Activated CD4-positive, alpha-beta memory T cell treated with anti-CD3 and anti-CD28 coated beads, Interleukin-2, amount 10 ng/mL, durations not matched to agents 7 days and 5 days (primary cell): Measurements from ENCODE around the gene LYPD8. TPM values are rescaled to one million over a fixed set of nuclear protein-coding genes. Genes with fewer than 3 reads are reported as not detected.

Experiments
- CTCF ChIA-PET: fragments of 350-600 bp; sonication (Branson Sonifier 250); formaldehyde crosslinking; loops from one replicate; lab custom pipeline; 2021; ENCODE audit warnings: antibody characterized with exemption, inconsistent platforms; lab: Charles Lee
- POLR2A ChIA-PET: fragments of 350-600 bp; sonication (Branson Sonifier 250); formaldehyde crosslinking; loops from one replicate; lab custom pipeline; 2021; ENCODE audit warnings: antibody characterized with exemption; lab: Charles Lee
- DNase-seq: peaks from one replicate; pipeline ENCODE4 v3.0.0-alpha.2; 2020
- H3K27ac Mint-ChIP-seq: one replicate; pipeline ENCODE4 v1.8.0; 2021; ENCODE audit warnings: mild to moderate bottlenecking, mixed read lengths
- H3K27me3 Mint-ChIP-seq: one replicate; pipeline ENCODE4 v1.8.0; 2021; ENCODE audit warnings: mixed read lengths
- H3K36me3 Mint-ChIP-seq: one replicate; pipeline ENCODE4 v1.8.0; 2021; ENCODE audit warnings: low read depth, mixed read lengths
- H3K4me1 Mint-ChIP-seq: one replicate; pipeline ENCODE4 v1.8.0; 2021; ENCODE audit warnings: mixed read lengths
- H3K4me3 Mint-ChIP-seq: one replicate; pipeline ENCODE4 v1.8.0; 2021; ENCODE audit warnings: mild to moderate bottlenecking, mixed read lengths
- H3K9me3 Mint-ChIP-seq: one replicate; pipeline ENCODE4 v1.8.0; 2021; ENCODE audit warnings: mixed read lengths
- total RNA-seq, 2 experiments: library from RNA; stranded (reverse); gene quantifications; one replicate each; pipeline ENCODE4 v1.2.3, GENCODE V29; 2021

The LYPD8 gene
- total RNA-seq, 2 experiments from 2014 or later: not detected

GRCh38 chr1:248710305-248710900 is 45.2 kb downstream of the LYPD8 start:
- ChIA-PET CTCF (no interaction called here), POLR2A (no interaction called here)
- H3K27ac Mint-ChIP-seq: no peak overlapping the region
- peaks cover 7% of the 10 kb centered on the region for H3K27me3 Mint-ChIP-seq
- H3K9me3 Mint-ChIP-seq: peaks cover 9% of the 10 kb centered on the region
- H3K4me1 Mint-ChIP-seq: no peaks in the 10 kb centered on the region
- no peak for DNase-seq
- H3K36me3 Mint-ChIP-seq: no peaks in the 10 kb centered on the region
- no peak overlapping the region for H3K4me3 Mint-ChIP-seq

DNA sequence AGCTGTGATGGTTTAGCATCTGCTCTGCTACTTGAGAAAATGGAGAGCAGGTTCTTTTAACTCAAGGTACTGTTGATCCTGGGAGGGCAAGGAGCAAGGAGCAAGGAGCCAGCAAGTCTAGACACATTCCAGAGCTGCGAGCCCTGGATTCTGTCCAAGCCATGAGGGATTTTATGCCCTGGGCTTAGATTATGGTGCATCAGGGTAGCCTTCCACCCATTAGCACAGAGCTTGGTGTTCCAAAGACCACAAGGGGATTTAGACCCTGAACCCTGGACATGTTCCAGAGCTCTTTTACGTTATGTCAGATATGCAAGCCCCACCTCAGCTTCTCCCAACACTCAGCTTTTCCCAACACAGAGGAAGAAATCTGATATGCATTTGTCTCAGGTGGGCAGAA is 51.0 kb downstream of the LYPD8 start:
- H3K9me3 Mint-ChIP-seq: no peaks in the 10 kb centered on the region

DNA sequence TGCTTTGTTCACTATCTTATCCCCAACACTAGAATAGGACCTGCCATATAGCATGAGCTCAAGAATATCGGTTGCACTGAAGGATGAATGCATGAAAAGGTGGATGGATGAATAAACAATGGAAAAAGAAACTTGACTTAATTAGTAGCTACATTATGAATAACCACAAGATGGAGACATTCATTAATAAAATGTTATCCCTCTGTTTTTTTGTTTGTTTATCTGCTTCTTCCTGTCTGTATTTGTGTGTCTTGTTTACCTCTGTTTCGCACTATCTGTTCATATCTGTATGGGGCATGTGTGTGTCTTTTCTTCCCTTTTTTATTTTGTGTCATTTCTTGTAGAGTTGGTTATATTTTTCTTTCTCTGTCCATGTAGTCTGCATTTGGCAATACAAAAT is 51.9 kb downstream of the LYPD8 start:
- Mint-ChIP-seq H3K4me1 (no peaks in the 10 kb centered on the region), H3K36me3 (no peaks in the 10 kb centered on the region), H3K27me3 (peaks cover 7% of the 10 kb centered on the region), H3K27ac (no peak overlapping the region), H3K4me3 (no peak overlapping the region), H3K9me3 (no peaks in the 10 kb centered on the region)
- CTCF ChIA-PET: no interaction called here
- no peak for DNase-seq
- POLR2A ChIA-PET: no interaction called here

More for the DNA sequence above, 51.0 kb downstream of the LYPD8 start:
- no peak overlapping the region for H3K4me3 Mint-ChIP-seq
- ChIA-PET POLR2A (no interaction called here), CTCF (interaction anchor here (2.1 kb wide), 1 partner anchor 102 kb away, joined by 4 read pairs; no protein-coding TSS in a partner anchor)
- H3K27me3 Mint-ChIP-seq: peaks cover 7% of the 10 kb centered on the region
- no peaks in the 10 kb centered on the region for H3K4me1 Mint-ChIP-seq
- no peaks in the 10 kb centered on the region for H3K36me3 Mint-ChIP-seq
- no peak for DNase-seq
- no peak overlapping the region for H3K27ac Mint-ChIP-seq

DNA sequence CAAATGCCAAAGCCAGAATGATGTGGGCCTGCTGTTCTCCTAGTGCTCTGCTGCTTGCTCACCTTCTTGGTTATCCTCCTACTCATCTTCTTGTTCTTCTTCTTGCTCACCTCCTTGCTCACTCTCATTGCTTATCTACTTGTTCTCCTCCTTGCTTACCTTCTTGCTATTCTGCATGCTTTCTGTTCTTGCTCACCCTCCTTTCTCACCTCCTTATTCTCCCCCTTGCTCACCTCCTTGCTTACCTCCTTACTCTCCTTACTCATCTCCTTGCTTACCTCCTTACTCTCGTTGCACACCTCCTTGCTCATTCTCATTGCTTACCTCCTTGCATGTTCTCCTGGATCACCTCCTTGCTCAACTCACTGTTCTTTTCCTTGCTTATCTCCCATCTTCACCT is 52.8 kb downstream of the LYPD8 start, which contains the start of gene OR14I1:
TSS of gene OR14I1 (minus strand) at position 53 of the 400 bp plus-strand sequence.
- H3K4me3 Mint-ChIP-seq: no peak within 1 kb of the TSS
- CTCF ChIA-PET: no interaction called here
- POLR2A ChIA-PET: no interaction called here

DNA sequence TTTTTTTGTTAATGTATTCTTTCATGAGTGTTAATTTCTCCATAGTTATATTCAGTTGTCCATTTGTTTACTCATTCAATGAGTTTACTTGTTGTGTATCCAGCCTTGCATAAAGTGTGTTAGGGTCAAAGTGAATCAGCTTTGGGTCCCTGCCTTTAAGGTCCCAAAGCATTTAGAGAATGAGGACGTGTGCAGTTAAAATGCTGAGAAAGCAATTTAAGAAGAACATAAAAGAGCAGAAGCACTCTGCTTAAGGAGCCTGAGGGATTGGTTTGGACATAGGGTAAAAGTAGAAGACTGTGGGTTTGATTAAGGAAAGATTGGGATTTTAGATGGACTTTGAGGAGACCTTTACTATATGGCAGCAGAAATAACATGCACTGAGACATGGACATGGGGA is 56.5 kb downstream of the LYPD8 start:
- Mint-ChIP-seq H3K4me1 (no peaks in the 10 kb centered on the region), H3K4me3 (no peak overlapping the region), H3K27ac (no peak overlapping the region), H3K27me3 (peaks cover 6% of the 10 kb centered on the region), H3K36me3 (no peaks in the 10 kb centered on the region), H3K9me3 (no peaks in the 10 kb centered on the region)
- POLR2A ChIA-PET: no interaction called here
- CTCF ChIA-PET: no interaction called here
- DNase-seq: no peak

More for the DNA sequence above, 52.8 kb downstream of the LYPD8 start, which contains the start of gene OR14I1:
- no peak for DNase-seq
- H3K27ac Mint-ChIP-seq: no peak within 1 kb of the TSS
- H3K9me3 Mint-ChIP-seq: no peaks in the 10 kb centered on the region
- H3K36me3 Mint-ChIP-seq: no peaks in the 10 kb centered on the region
- H3K4me1 Mint-ChIP-seq: no peaks in the 10 kb centered on the region
- H3K27me3 Mint-ChIP-seq: peaks cover 2% of the 10 kb centered on the region

DNA sequence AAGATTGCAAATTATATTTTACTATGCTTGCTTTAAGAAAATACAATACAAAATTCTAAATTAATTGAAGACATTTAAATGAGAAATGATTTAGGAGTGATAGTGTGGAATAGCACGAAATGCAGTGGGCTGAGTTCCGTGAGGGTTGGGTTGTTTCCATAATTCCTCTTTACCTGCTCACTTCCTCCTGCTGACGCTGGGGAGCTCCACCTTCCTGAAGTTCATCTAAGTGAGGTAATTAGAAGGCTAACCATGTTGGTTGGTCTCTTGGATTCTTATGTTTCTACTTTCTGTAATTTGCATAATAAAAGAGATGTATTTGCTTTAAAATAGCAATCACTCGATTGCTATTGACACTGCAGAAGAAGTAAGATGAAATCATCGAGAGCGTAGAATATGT is 57.7 kb downstream of the LYPD8 start:
- H3K36me3 Mint-ChIP-seq: no peaks in the 10 kb centered on the region
- no peak overlapping the region for H3K27ac Mint-ChIP-seq
- no peak overlapping the region for H3K4me3 Mint-ChIP-seq
- ChIA-PET CTCF (no interaction called here), POLR2A (no interaction called here)
- peaks cover 6% of the 10 kb centered on the region for H3K27me3 Mint-ChIP-seq
- no peak for DNase-seq
- H3K4me1 Mint-ChIP-seq: no peaks in the 10 kb centered on the region
- H3K9me3 Mint-ChIP-seq: no peaks in the 10 kb centered on the region

DNA sequence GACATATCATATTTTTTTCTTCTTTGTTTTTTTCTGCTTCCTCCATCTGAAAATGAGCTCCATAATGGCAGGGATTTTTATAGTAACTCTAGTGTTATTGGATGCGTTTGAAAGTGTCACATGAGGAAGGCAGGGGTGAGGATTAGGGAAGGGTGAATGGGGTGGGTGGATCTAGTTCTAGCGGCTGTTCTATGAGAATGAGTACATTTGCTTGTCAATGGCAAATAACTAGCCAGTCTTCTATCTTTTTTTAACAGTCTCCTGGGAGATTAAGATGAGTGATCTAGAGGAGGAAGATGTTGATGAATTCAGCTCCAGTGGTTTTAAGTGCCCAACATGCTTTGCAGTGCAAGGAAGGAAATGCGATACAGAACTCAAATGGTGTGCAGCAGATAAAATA is 58.8 kb downstream of the LYPD8 start:
- H3K36me3 Mint-ChIP-seq: peaks cover 4% of the 10 kb centered on the region
- no peak for DNase-seq
- CTCF ChIA-PET: no interaction called here
- H3K27ac Mint-ChIP-seq: no peak overlapping the region
- POLR2A ChIA-PET: no interaction called here
- H3K4me3 Mint-ChIP-seq: no peak overlapping the region
- H3K9me3 Mint-ChIP-seq: peaks cover 4% of the 10 kb centered on the region
- H3K4me1 Mint-ChIP-seq: no peaks in the 10 kb centered on the region
- H3K27me3 Mint-ChIP-seq: peaks cover 6% of the 10 kb centered on the region

DNA sequence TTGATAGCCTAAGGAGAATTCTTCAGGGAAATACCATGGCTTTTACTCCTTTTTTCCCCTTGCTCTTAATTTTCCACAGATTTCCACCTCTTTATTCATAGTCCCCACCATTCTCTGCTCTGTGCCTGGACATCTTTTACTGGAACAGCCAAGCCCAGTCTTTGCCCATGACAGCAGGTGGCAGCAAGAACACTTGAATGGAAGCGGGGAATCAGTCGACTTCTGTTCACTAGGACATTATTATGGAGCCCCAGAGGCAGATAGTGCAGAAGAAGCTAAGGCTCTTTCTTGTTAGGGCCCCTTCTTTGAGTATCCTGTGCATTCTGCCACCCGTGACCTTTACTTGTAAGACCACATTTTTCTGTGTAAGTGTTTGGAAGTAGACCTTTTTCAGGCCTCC is 59.3 kb downstream of the LYPD8 start:
- Mint-ChIP-seq H3K4me1 (no peaks in the 10 kb centered on the region), H3K9me3 (peaks cover 4% of the 10 kb centered on the region), H3K36me3 (peaks cover 4% of the 10 kb centered on the region), H3K4me3 (no peak overlapping the region), H3K27me3 (peaks cover 6% of the 10 kb centered on the region), H3K27ac (no peak overlapping the region)
- ChIA-PET CTCF (no interaction called here), POLR2A (no interaction called here)
- DNase-seq: no peak

DNA sequence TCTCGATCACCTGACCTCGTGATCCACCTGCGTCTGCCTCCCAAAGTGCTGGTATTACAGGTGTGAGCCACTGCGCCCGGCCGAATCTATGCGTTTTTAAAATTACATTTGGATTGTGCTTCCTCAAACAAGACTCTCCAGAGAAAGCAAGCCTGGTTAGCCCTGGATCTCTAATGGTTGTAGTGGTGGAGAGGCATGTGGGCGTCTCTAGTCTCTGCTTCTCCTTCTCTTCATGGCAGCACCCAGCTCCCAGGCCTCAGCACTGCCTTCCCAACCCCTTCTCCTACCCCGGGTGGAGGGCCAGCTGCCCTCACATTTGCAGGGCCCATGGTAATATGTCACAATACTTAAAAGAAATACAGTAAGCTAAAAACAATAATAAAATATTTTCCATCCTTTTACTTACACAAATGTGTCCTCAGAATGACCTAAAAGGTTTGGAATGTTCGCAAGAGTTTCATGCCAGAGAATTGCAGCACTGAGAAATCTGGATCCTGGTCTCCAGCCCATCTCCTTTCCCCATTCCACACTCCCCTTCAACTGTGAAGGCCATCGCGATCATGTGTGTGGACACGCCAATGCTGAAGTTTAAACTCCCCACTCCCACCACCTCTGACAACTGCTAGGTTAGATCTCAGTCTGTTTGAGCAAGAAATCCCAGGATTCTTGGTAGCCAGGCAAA is 60.0 kb downstream of the LYPD8 start:
- Mint-ChIP-seq H3K4me3 (no peak overlapping the region), H3K4me1 (no peaks in the 10 kb centered on the region), H3K27me3 (peaks cover 6% of the 10 kb centered on the region), H3K36me3 (peaks cover 4% of the 10 kb centered on the region), H3K27ac (no peak overlapping the region), H3K9me3 (peaks cover 4% of the 10 kb centered on the region)
- no peak for DNase-seq
- CTCF ChIA-PET: no interaction called here
- POLR2A ChIA-PET: no interaction called here

- Mint-ChIP-seq H3K36me3 (peaks cover 4% of the 10 kb centered on the region), H3K4me1 (no peaks in the 10 kb centered on the region), H3K27me3 (peaks cover under 1% of the 10 kb centered on the region), H3K9me3 (peaks cover 11% of the 10 kb centered on the region), H3K4me3 (no peak overlapping the region), H3K27ac (no peak overlapping the region)
- CTCF ChIA-PET: no interaction called here
- no peak for DNase-seq
- POLR2A ChIA-PET: no interaction called here
These were observed 63.9 kb downstream of the LYPD8 start for GRCh38 chr1:248691567-248692155.

Other genes with a start within 250 kb of the LYPD8 start
- not detected for gene OR2G6, start 247.7 kb downstream of the LYPD8 start, total RNA-seq
- gene OR2T29, start 193.0 kb downstream of the LYPD8 start, total RNA-seq: not detected
- gene OR2T34, start 181.0 kb downstream of the LYPD8 start, total RNA-seq: not detected
- not detected for gene OR2T10, start 158.1 kb downstream of the LYPD8 start, total RNA-seq
- gene OR2T11, start 120.7 kb downstream of the LYPD8 start, total RNA-seq: not detected
- gene OR2T35, start 110.5 kb downstream of the LYPD8 start, total RNA-seq: not detected
- not detected for gene OR2T27, start 100.2 kb downstream of the LYPD8 start, total RNA-seq
- not detected for gene OR14I1, start 53.0 kb downstream of the LYPD8 start, total RNA-seq
- gene SH3BP5L, start 70.2 kb upstream of the LYPD8 start, total RNA-seq: 10 to 100 TPM; 31.4 to 32.0 TPM
- 10 to 100 TPM; 54.1 to 60.1 TPM for gene ZNF672, start 82.5 kb upstream of the LYPD8 start, total RNA-seq
- gene ZNF692, start 103.3 kb upstream of the LYPD8 start, total RNA-seq: 10 to 100 TPM; 45.9 to 49.8 TPM
- 1 to 10 TPM; 6.3 to 6.4 TPM for gene PGBD2, start 150.5 kb upstream of the LYPD8 start, total RNA-seq